BJ (cell line): ENCODE measurements around the gene RIMOC1. TPM values are rescaled to one million over a fixed set of nuclear protein-coding genes. Genes with fewer than 3 reads are reported as not detected.

Experiments
- CTCF ChIA-PET: fragments of 350-600 bp; formaldehyde crosslinking; extraction: SDS; loops from one replicate; lab custom pipeline; 2021; ENCODE audit warnings: antibody characterized with exemption, inconsistent platforms; lab: Yijun Ruan, JAX
- POLR2A ChIA-PET: fragments of 300-600 bp; sonication (Branson Sonifier 250); formaldehyde crosslinking; extraction: SDS; loops from one replicate; lab custom pipeline; 2021; ENCODE audit warnings: antibody characterized with exemption; lab: Charles Lee
- DNase-seq: peaks from one replicate; pipeline ENCODE4 v3.0.0-alpha.2; 2011; ENCODE audit warnings: low read depth
- H3K27me3 ChIP-seq: 2 replicates; pipeline ENCODE4 v1.6.0; 2011; ENCODE audit warnings: low read length; ENCODE audit not compliant: control insufficient read depth, insufficient read depth
- H3K36me3 ChIP-seq: 2 replicates; pipeline ENCODE4 v1.5.1; 2011; ENCODE audit warnings: low read length; ENCODE audit not compliant: control insufficient read depth, insufficient read depth
- H3K4me3 ChIP-seq: 2 replicates; pipeline ENCODE4 v1.5.1; 2011; ENCODE audit warnings: low read depth, mild to moderate bottlenecking, control low read depth, low read length
- polyA plus RNA-seq: library from polyadenylated mRNA; depleted of rRNA; stranded (reverse); fragments of >200 nt; gene quantifications from 2 replicates; pipeline ENCODE4 v1.2.3, GENCODE V29; 2011
- TF ChIP-seq, protein P1 (sequence below): IDR thresholded peaks from 2 replicates; pipeline ENCODE4 v1.5.1; 2011; ENCODE audit warnings: low read depth, mild to moderate bottlenecking, control low read depth, inconsistent platforms, low read length, moderate library complexity; ENCODE audit not compliant: insufficient read depth

The RIMOC1 gene
- polyA plus RNA-seq, 1 experiment: 11.1 TPM

DNA sequence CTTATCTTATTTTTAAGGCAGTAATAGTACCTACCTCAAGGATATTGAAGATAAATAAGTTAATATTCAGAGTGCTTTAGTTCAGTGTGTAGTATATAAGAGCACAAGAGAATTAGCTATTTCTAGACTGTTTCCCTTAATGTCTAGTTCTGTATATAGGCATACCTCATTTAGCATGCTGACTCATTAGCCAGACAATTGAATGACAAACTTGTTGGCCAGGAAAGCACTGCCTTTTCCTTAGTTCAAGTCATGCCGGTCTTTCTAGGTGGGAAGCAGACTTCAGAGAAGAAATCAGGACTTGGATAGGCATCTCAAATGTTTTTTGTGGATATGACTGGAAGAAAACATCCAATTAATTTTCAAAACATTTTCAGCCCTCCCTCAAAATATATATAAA, 17.7 kb downstream of the RIMOC1 start:
- CTCF ChIA-PET: no interaction called here
- no peak for DNase-seq
- H3K27me3 ChIP-seq: no peaks in the 10 kb centered on the region
- TF ChIP-seq, protein P1, sequence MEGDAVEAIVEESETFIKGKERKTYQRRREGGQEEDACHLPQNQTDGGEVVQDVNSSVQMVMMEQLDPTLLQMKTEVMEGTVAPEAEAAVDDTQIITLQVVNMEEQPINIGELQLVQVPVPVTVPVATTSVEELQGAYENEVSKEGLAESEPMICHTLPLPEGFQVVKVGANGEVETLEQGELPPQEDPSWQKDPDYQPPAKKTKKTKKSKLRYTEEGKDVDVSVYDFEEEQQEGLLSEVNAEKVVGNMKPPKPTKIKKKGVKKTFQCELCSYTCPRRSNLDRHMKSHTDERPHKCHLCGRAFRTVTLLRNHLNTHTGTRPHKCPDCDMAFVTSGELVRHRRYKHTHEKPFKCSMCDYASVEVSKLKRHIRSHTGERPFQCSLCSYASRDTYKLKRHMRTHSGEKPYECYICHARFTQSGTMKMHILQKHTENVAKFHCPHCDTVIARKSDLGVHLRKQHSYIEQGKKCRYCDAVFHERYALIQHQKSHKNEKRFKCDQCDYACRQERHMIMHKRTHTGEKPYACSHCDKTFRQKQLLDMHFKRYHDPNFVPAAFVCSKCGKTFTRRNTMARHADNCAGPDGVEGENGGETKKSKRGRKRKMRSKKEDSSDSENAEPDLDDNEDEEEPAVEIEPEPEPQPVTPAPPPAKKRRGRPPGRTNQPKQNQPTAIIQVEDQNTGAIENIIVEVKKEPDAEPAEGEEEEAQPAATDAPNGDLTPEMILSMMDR: no peak
- H3K36me3 ChIP-seq: peaks cover 3% of the 10 kb centered on the region
- POLR2A ChIA-PET: no interaction called here
- H3K4me3 ChIP-seq: no peak overlapping the region

DNA sequence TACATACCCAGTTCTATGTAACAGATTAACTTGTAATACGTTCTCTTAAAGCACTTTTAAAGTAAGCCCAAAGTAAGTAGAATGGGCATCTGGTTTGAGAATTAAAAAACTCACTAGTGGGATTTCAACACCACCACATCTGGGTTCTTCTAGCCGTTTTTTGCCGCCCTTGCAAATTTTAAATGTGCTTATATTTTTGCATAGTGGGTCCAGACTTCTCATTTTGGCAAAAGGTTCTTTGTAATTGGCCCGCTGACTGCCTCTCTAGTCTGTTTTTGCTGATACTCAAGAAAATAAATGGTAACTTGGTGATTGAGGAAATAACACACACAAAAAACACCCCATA, 20.4 kb downstream of the RIMOC1 start:
- ChIA-PET POLR2A (interaction anchor here (1.0 kb wide), 1 partner anchor 16 kb away, joined by 3 read pairs; no protein-coding TSS in a partner anchor), CTCF (interaction anchor here (1.6 kb wide), 1 partner anchor 10 kb away, joined by 3 read pairs; no protein-coding TSS in a partner anchor)
- Histone ChIP-seq H3K4me3 (peak overlapping the region; percentile 66), H3K36me3 (peaks cover 1% of the 10 kb centered on the region; the same call in 1 of the 2 replicates), H3K27me3 (no peaks in the 10 kb centered on the region)
- TF ChIP-seq, protein P1: no peak
- no peak for DNase-seq

DNA sequence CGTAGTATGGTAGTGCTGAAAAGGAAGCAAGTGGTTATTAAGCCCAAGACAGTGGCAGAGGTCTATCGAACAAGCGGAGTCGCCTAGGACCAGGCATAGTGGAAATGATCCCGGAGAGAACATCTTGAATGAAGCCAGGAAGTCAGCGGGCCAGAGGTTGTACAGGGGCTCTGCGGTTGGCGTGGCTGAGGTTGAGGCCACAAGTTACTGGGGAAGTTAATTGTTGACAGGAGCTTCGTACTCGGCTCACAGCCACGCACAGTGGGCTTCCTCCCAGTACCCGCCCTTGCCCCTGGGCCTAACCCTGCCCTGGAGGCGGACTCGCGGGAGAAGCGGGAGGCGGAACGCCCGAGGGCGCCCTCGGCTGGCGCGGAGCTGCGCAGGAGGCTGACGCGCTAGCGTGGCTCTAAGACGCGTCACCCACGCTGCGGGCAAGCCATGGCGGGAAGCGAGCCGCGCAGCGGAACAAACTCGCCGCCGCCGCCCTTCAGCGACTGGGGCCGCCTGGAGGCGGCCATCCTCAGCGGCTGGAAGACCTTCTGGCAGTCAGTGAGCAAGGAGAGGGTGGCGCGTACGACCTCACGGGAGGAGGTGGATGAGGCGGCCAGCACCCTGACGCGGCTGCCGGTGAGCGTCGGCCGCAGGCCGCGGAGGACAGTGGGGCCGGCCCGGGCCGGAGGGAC, 20.9 kb downstream of the RIMOC1 start, which contains the start of gene FBXO4:
Gene FBXO4, plus strand, starts transcription at position 410 of the 683 bp plus-strand sequence. Its CDS starts 29 bp downstream, at position 439.
- TF ChIP-seq, protein P1: peak; percentile 65
- Histone ChIP-seq H3K27me3 (no peaks in the 10 kb centered on the region), H3K4me3 (peak within 1 kb of the TSS; percentile 66), H3K36me3 (no peaks in the 10 kb centered on the region)
- ChIA-PET CTCF (interaction anchor here (1.2 to 1.6 kb wide), 2 partner anchors 9 to 21 kb away, joined by 3 read pairs; partner anchors contain the start of gene RIMOC1), POLR2A (interaction anchor here (1.0 kb wide), 1 partner anchor 17 kb away, joined by 3 read pairs; no protein-coding TSS in a partner anchor)
- DNase-seq: peak; percentile 37

DNA sequence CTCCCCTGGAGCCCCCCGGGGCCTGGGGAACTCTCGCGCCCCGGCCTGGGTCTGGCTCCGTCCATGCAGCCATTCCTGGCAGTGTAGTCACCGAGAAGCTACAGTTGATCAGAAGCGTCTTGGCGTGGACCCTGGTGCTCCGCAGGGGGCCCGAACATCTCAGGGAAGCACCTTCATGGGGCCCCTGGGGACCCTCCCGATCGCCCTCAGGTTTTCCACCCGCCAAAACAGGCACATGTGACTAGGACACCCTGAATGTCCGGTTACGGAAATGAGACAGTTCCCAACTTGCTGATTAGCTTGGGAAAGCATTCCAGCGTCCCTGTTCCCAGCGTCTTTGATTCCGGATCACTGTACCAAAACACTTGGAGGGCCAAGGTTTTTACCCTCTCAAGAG, 21.4 kb downstream of the RIMOC1 start:
- no peaks in the 10 kb centered on the region for H3K36me3 ChIP-seq
- no peaks in the 10 kb centered on the region for H3K27me3 ChIP-seq
- no peak for DNase-seq
- ChIA-PET POLR2A (interaction anchor here (1.0 kb wide), 1 partner anchor 17 kb away, joined by 3 read pairs; no protein-coding TSS in a partner anchor), CTCF (interaction anchor here (1.2 to 1.6 kb wide), 2 partner anchors 9 to 22 kb away, joined by 3 read pairs; partner anchors contain the start of gene RIMOC1)
- peak overlapping the region; percentile 66 for H3K4me3 ChIP-seq
- TF ChIP-seq, protein P1: no peak

DNA sequence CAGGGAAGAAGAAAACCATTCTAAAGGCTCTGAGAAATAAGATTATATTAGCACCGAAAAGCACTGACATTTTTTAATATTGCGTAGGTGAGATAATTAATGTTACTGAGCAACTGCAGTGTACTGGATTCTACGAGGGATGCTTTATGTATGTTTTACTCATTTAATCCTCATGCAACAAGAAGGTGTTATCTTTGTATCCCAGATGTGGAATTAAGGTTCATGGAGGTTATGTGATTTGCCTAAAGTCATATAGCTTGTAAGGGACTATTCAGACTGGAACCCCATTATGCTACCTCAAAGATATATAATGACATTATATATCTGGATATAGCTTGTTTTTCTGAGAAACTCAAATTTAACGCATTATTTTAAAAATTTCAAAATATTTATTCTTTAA, 23.5 kb downstream of the RIMOC1 start:
- no peak for DNase-seq
- Histone ChIP-seq H3K36me3 (no peaks in the 10 kb centered on the region), H3K4me3 (no peak overlapping the region), H3K27me3 (no peaks in the 10 kb centered on the region)
- ChIA-PET POLR2A (no interaction called here), CTCF (no interaction called here)
- TF ChIP-seq, protein P1: no peak
